ENCODE data around the gene GNL3.
A peak's percentile ranks its signal among the peaks of the same experiment; 100 is the strongest.

The GNL3 gene

GRCh38 chr3:52679199-52679538, 6.7 kb upstream of the GNL3 start:
- TF ChIP-seq ZFX (IDR thresholded peaks at IDR 0.05), result no peak
- TF ChIP-seq, protein P1, sequence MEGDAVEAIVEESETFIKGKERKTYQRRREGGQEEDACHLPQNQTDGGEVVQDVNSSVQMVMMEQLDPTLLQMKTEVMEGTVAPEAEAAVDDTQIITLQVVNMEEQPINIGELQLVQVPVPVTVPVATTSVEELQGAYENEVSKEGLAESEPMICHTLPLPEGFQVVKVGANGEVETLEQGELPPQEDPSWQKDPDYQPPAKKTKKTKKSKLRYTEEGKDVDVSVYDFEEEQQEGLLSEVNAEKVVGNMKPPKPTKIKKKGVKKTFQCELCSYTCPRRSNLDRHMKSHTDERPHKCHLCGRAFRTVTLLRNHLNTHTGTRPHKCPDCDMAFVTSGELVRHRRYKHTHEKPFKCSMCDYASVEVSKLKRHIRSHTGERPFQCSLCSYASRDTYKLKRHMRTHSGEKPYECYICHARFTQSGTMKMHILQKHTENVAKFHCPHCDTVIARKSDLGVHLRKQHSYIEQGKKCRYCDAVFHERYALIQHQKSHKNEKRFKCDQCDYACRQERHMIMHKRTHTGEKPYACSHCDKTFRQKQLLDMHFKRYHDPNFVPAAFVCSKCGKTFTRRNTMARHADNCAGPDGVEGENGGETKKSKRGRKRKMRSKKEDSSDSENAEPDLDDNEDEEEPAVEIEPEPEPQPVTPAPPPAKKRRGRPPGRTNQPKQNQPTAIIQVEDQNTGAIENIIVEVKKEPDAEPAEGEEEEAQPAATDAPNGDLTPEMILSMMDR (conservative IDR thresholded peaks at IDR 0.05), result no peak
- no peak overlapping the region; the same call in 1 of the 2 replicates for H3K27ac ChIP-seq

- no peak overlapping the region; the same call in 1 of the 2 replicates for H3K27ac ChIP-seq
- TF ChIP-seq ZFX (IDR thresholded peaks at IDR 0.05), result no peak
- TF ChIP-seq, protein P1 (conservative IDR thresholded peaks at IDR 0.05), result no peak
These were observed 6.0 kb upstream of the GNL3 start for GRCh38 chr3:52679811-52680210.

- H3K27ac ChIP-seq, result no peak overlapping the region
- no peak for TF ChIP-seq ZFX (IDR thresholded peaks at IDR 0.05)
- TF ChIP-seq, protein P1 (conservative IDR thresholded peaks at IDR 0.05), result no peak
These were observed 4.2 kb upstream of the GNL3 start for GRCh38 chr3:52681596-52681995.

- H3K27ac ChIP-seq, result no peak overlapping the region
These were observed 3.8 kb upstream of the GNL3 start for GRCh38 chr3:52682016-52682415.

GRCh38 chr3:52683611-52684010, 2.2 kb upstream of the GNL3 start:
- TF ChIP-seq, protein P1 (conservative IDR thresholded peaks at IDR 0.05), result no peak
- TF ChIP-seq ZFX (IDR thresholded peaks at IDR 0.05), result no peak
- H3K27ac ChIP-seq, result peak overlapping the region; percentile 16

More at GRCh38 chr3:52682016-52682415, 3.8 kb upstream of the GNL3 start:
- no peak for TF ChIP-seq ZFX (IDR thresholded peaks at IDR 0.05)
- TF ChIP-seq, protein P1 (conservative IDR thresholded peaks at IDR 0.05), result peak; percentile 22

DNA sequence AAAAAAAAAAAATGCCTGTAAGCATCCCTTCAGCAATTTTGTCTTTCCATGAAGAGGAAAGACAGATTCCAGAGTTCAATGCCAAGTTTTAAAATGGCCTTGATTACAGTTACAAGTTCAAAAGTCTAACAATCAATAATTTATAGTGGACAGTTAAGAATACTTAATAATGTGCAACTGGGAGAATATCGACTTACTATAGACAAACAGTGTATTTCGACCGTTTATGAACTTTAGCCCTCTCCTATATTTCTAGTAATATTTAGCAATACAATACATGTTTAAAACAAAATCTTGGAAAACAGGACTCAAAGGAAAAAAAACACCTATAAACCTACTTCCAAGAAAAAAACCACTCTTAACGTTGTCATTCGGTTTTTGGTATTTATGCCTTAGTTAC, 1.6 kb upstream of the GNL3 start:
- TF ChIP-seq, protein P1 (conservative IDR thresholded peaks at IDR 0.05), result no peak
- no peak for TF ChIP-seq ZFX (IDR thresholded peaks at IDR 0.05)
- H3K27ac ChIP-seq, result no peak overlapping the region; the same call in 1 of the 2 replicates

GRCh38 chr3:52685285-52685708, 535 bp upstream of the GNL3 start:
- TF ChIP-seq, protein P1 (conservative IDR thresholded peaks at IDR 0.05), result no peak
- no peak for TF ChIP-seq ZFX (IDR thresholded peaks at IDR 0.05)
- peak overlapping the region; percentile 93 for H3K27ac ChIP-seq
